Renal cortex interstitium (tissue), 15 donors: Measurements from ENCODE around the gene SLC66A3. TPM values are rescaled to one million over a fixed set of nuclear protein-coding genes. Genes with fewer than 3 reads are reported as not detected.

Experiments used
- DNase-seq, 11 donors: peaks; one replicate each; pipeline ENCODE4 v3.0.0-alpha.2; 2013; ENCODE audit warnings: low read depth in 9 of 11, low spot score in 4 of 11; ENCODE audit errors: extremely low read depth in 1 of 11
- long read RNA-seq, 16 experiments: transcript quantifications; one replicate each; lab custom pipeline, GENCODE V29; 2026
- polyA plus RNA-seq, 3 donors: library from polyadenylated mRNA; unstranded; fragments of 120-200 nt; gene quantifications; one replicate each; pipeline ENCODE4 v1.2.1, GENCODE V29; 2013; ENCODE audit not compliant: insufficient read length in 3 of 3

Gene SLC66A3
- 10 to 100 TPM; 19.3 to 24.4 (median 23.8) TPM for polyA plus RNA-seq
- long read RNA-seq, donor 1, partial matches to known transcripts, result 0 of 4 reads
- long read RNA-seq, donor 1, other reads (novel, unspliced or antisense), result 0 of 4 reads
- long read RNA-seq, donor 2, transcript PQLC3-201 (7 exons, 1,830 nt), result major isoform, 6 of 15 reads
- long read RNA-seq, donor 2, partial matches to known transcripts, result 6 of 15 reads
- long read RNA-seq, donor 2, other reads (novel, unspliced or antisense), result 0 of 15 reads
- long read RNA-seq, donor 3, transcript PQLC3-201 (7 exons, 1,830 nt), result major isoform, 12 of 15 reads
- long read RNA-seq, donor 3, partial matches to known transcripts, result 0 of 15 reads
- long read RNA-seq, donor 3, other reads (novel, unspliced or antisense), result 0 of 15 reads
- long read RNA-seq, donor 4, transcript PQLC3-201 (7 exons, 1,830 nt), result major isoform, 6 of 29 reads
- long read RNA-seq, donor 4, partial matches to known transcripts, result 21 of 29 reads
- long read RNA-seq, donor 4, other reads (novel, unspliced or antisense), result 0 of 29 reads
- long read RNA-seq, donor 5, result 0 reads
- long read RNA-seq, donor 6, transcript PQLC3-201 (7 exons, 1,830 nt), result major isoform, 11 of 12 reads
- long read RNA-seq, donor 6, partial matches to known transcripts, result 0 of 12 reads
- long read RNA-seq, donor 6, other reads (novel, unspliced or antisense), result 0 of 12 reads
- long read RNA-seq, donor 7, transcript PQLC3-201 (7 exons, 1,830 nt), result major isoform, 11 of 20 reads
- long read RNA-seq, donor 7, partial matches to known transcripts, result 7 of 20 reads
- long read RNA-seq, donor 7, other reads (novel, unspliced or antisense), result 0 of 20 reads
- long read RNA-seq, donor 8, transcript PQLC3-201 (7 exons, 1,830 nt), result major isoform, 15 of 29 reads
- long read RNA-seq, donor 8, partial matches to known transcripts, result 9 of 29 reads
- long read RNA-seq, donor 8, other reads (novel, unspliced or antisense), result 0 of 29 reads
- long read RNA-seq, donor 9, transcript PQLC3-201 (7 exons, 1,830 nt), result major isoform, 9 of 11 reads
- long read RNA-seq, donor 9, partial matches to known transcripts, result 0 of 11 reads
- long read RNA-seq, donor 9, other reads (novel, unspliced or antisense), result 0 of 11 reads
- long read RNA-seq, donor 10, partial matches to known transcripts, result 0 of 6 reads
- long read RNA-seq, donor 10, other reads (novel, unspliced or antisense), result 0 of 6 reads
- long read RNA-seq, donor 11, transcript PQLC3-201 (7 exons, 1,830 nt), result major isoform, 8 of 9 reads
- long read RNA-seq, donor 11, partial matches to known transcripts, result 0 of 9 reads
- long read RNA-seq, donor 11, other reads (novel, unspliced or antisense), result 0 of 9 reads
- long read RNA-seq, donor 12, partial matches to known transcripts, result 0 of 2 reads
- long read RNA-seq, donor 12, other reads (novel, unspliced or antisense), result 0 of 2 reads
- long read RNA-seq, donor 13, transcript PQLC3-201 (7 exons, 1,830 nt), result major isoform, 14 of 22 reads
- long read RNA-seq, donor 13, transcript PQLC3-204 (6 exons, 1,784 nt), result minor isoform, 8 of 22 reads
- long read RNA-seq, donor 13, partial matches to known transcripts, result 0 of 22 reads
- long read RNA-seq, donor 13, other reads (novel, unspliced or antisense), result 0 of 22 reads
- long read RNA-seq, donor 14, transcript PQLC3-201 (7 exons, 1,830 nt), result major isoform, 6 of 10 reads
- long read RNA-seq, donor 14, partial matches to known transcripts, result 0 of 10 reads
- long read RNA-seq, donor 14, other reads (novel, unspliced or antisense), result 0 of 10 reads
- long read RNA-seq, donor 15, partial matches to known transcripts, result 0 of 2 reads
- long read RNA-seq, donor 15, other reads (novel, unspliced or antisense), result 0 of 2 reads
- long read RNA-seq, donor 16, transcript PQLC3-201 (7 exons, 1,830 nt), result major isoform, 16 of 23 reads
- long read RNA-seq, donor 16, partial matches to known transcripts, result 0 of 23 reads
- long read RNA-seq, donor 16, other reads (novel, unspliced or antisense), result 0 of 23 reads

DNA sequence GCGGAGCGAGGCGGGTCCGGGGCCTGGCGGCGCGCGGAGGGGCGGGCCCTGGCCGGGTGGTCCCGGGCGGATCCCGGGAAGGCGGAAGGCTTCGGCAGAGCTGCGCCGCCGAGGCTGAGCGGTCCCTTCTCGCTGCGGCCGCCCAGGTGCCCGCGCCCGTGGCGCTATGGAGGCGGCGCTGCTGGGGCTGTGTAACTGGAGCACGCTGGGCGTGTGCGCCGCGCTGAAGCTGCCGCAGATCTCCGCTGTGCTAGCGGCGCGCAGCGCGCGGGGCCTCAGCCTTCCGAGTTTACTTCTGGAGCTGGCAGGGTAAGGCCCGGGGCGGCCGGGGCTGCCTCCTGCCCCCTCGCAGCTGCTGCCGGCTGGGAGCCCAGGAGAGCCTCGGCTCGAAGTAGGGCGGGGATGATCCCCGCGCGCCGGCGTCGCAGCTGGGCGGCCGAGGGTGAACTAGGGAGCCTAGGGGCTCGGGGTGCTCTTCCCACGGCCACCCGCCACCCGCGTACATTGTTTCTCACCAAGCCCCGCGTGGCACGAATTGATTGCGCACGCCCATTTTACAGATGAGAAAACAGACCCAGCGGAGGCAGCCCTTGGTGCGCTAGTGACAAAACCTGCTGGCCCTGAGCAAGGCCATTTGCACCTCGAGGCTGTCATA lies at the start of gene SLC66A3:
TSS of gene SLC66A3 (plus strand) at position 87 of the 655 bp plus-strand sequence. CDS start at position 167, 80 bp downstream.
- peak; percentile 68 to 83 (median 80) for DNase-seq

DNA sequence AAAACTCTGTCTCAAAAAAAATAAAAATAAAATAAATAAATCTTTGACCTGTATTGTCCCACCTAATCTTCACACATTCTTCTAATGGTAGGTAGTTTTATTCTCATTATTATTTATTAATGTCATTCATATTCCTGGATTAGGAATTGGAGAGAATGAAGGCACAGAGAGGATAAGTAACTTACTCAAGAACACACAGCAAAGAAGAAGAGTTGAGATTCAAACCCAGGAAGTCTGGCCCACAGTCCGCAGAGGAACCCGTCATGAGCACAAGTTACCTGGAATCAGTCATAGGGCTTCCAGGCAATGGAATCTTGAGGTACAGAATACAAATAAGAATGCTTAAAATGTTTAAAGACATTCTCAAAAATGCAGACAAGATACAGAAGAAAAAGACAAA lies 46.3 kb upstream of the SLC66A3 start:
- no peak for DNase-seq

DNA sequence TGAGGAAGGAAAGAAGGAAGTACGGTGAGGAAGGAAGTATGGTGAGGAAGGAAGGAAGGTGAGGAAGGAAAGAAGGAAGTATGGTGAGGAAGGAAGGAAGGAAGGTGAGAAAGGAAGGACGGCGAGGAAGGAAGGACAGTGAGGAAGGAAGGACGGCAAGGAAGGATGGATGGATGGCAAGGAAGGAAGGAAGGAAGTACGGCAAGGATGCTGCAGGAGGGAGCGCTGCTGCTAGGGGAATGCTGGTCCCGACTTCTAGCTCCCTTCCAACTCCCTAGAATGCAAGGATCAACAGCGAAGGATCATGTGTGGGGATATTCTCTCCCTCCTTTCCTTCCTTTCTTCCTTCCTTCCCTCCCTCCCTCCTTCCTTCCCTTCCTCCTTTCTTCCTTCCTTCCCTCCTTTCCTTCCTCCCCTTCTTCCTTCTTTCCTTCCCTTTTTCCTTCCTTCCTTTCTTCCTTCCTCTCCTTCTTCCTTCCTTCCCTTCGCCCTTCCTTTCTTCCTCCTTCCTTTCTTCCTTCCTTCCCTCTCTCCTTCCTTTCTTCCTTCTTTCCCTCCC lies 42.3 kb upstream of the SLC66A3 start:
- no peak for DNase-seq

DNA sequence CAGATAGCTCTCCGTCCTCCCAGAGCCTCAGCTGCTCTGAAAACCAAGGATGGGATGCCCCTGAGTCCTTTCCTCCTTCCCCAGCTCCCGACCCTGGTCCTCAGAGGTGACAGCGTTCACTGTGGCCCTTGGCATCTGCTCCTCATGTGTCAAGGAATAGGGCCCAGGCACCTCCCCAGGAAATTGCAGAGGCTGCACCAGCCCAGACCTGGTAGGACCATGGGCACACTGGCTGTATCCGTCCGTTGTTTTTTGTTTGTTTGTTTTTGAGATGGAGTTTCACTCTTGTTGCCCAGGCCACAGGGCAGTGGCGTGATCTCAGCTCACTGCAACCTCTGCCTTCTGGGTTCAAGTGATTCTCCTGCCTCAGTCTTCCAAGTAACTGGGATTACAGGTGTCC lies 37.5 kb upstream of the SLC66A3 start:
- no peak for DNase-seq

DNA sequence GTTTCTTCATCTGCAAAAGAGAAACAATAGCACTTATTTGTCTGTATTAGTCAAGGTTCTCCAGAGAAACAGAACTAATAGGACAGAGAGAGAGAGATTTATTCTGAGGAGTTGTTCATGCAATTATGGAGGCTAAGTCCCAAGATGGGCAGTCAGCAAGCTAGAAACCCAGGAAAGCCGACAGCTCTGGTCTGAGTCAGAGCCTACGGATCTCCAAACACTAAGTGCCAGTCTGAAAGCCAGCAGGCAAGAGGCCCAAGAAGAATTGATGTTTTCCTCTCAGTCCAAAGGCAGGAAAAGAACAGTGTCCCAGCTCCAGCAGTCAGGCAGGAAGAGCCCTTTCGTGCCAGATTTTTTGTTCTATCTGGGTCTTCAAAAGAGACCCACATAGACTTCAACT lies 36.5 kb upstream of the SLC66A3 start:
- DNase-seq, result no peak

DNA sequence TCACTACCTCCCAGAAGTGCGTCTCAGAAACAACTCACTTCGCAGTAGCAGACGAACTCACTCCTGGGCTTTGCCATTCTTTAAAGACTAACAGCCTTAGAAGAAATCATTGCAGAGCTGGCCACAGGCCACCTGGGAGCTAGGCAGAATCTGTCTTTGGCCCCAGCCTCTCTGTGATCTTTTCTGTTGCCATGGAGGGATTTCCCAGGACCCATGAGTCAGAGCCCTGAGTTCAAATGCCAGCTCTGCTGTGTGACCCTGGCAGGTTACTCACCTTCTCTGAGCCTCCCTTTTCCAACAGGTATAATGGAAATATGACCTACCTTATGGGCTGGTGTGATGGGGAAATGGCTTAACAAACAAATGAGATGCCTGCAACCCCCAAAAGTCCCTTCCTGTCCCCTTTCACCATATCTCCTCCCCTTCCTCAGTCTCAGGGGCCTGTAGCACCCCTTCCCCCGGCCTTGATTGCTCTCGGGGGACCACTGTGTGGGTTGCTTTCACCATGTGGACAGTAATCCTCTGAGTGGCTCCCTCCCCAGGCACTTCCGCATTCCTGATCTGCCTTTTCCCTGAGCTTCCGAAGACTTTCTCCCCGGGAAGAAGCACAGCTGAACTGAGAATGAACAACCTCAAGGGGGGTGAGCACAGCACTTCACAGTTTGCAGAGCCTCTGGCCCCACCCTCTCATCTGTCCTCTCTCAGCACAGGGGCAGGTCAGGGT lies 34.0 kb upstream of the SLC66A3 start:
- DNase-seq, result no peak

DNA sequence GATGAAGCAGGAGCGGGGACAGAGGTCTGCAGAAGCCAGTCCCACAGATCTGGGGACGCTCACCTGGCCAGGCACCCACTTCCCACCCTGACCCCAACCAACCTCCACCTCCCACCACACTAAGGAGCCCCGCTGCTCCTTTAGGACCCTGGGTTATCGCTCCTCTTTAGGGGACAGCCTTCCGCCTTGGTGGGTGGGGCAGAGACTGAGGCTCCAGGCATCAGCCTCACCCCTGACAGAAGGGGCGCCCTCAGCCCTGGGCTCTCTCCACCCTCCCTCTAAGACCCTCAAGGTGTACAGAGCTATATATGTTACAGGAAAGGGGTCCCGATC lies 33.5 kb upstream of the SLC66A3 start:
- DNase-seq, result no peak

DNA sequence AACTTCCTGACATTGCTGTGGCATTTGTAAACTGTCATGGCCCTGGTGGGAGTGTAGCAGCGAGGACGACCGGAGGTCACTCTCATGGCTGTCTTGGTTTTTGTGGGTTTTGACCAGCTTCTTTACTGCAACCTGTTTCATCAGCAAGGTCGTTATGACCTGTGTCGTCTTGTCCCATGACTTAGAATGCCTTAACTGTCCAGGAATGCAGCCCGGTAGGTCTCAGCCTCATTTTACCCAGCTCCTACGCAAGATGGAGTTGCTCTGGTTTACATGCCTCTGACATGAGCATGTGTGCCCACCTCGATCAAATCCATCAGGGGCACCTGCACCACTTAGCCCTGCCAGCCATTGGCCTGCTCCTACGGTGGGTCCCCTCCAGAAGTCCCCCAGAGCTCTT lies 32.9 kb upstream of the SLC66A3 start:
- DNase-seq, result no peak

DNA sequence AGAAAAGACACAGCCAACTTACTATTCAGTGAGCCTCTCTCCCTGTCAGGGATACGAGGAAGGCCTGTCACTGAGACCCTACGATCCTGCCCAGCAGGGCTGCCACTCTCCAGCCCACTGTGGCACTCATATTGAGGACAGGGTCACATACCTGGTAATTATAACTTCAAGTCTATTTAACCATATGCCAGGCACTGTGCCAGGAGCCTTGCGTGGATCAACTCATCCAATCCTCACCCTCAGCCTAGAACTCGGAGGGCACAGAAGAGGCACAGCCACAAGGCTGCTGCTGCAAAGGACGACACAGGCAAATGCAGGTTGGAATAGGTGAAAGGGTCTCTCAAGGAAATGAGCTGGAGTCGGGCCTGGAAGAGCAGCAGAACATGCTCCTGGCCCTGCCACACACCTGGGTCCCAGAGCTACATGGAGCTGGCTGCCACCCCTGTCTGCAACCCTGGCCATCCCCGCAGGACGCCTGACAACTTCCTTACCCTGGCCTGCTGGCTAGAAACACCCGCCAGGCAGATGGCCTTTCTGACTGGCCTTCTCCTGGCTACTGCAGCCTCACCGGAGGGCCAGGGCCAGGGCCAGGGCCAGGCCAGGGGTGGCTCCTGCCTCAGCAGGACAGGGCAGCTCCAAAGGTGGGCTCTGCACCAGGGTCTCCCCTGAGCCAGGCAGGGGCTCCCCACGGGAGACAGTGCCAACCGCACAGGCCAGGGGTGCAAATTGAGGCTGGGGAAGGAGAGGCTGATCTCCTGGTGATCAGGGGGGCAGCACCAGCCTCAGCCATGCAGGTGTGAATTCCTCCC lies 32.1 kb upstream of the SLC66A3 start:
- no peak for DNase-seq

DNA sequence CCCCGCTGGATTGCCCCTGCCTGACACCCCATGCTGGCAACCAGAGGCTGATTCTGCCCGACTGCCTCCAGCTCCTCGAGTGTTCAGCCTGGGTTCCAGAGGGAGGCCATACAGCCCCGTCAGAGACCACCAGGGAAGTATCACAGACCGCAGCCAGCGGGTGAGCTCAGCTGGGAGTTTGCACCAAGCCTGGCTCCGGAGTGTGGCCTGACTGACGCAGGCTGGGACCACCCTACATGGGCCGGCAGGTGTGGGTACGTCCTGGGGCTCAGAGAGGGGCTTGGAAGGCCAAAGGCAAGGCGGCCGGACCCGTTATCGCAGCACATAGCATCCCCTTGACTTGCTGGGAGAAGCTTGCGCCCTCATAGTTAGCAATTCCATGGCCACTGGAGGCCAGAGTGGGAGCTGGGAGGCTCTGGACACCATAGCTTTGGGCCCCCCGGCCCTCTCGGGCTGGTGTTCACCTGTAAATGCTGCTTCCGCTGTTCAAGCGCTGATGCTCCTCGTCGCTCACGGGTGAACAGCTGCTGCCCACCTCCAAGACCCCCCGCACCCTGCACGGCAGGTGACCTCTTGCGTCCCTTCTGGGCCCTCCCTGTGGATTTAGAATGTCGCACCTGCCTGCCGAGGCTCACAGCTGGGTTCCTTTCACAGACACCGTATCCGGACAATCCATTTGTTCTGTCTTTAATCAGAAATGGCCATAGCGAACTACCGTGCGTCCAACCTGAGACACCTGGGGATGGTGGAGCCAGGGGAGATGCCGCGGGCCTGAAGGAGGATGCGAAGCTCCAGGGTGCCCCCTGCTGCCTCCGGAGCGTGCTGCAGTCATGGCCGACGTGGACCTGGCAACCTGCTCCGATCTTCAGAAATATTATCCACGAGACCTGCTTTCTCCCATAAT lies 31.2 kb upstream of the SLC66A3 start:
- peak in 4 of 11 donors; percentile 31 to 56 (median 50) for DNase-seq

DNA sequence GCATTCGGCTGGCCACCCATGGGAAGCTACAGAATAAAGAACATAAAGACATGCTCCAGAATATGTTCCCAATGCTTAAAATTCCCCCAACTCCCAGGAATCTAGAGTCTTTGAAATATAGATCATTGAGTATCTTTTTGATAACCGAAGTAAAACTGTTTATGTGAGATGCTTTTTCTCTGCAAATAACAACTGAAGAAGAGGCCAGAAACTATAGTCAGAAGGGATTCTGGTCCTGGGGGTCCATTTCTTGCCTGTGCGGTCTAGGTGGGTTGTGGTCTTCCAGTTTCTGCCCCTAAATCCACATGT lies 30.6 kb upstream of the SLC66A3 start:
- no peak for DNase-seq

DNA sequence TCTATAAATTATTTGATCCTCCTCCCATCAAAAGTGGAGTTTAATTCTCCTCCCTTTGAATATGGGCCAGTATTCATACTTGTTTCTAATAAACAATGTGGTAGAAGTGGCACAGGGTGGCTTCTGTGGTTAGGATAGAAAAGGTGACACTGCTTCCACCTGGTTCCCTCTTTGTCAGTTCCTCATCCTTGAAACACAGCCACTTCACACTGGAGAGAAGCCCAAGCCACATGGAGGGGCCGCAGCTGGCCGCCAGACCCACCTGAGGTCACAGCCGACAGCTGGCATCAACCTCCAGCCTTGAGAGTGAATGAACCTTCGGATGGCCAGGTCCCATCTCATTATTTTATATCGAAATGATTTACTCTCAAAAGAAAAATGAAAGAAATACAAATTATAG lies 27.5 kb upstream of the SLC66A3 start:
- no peak for DNase-seq

DNA sequence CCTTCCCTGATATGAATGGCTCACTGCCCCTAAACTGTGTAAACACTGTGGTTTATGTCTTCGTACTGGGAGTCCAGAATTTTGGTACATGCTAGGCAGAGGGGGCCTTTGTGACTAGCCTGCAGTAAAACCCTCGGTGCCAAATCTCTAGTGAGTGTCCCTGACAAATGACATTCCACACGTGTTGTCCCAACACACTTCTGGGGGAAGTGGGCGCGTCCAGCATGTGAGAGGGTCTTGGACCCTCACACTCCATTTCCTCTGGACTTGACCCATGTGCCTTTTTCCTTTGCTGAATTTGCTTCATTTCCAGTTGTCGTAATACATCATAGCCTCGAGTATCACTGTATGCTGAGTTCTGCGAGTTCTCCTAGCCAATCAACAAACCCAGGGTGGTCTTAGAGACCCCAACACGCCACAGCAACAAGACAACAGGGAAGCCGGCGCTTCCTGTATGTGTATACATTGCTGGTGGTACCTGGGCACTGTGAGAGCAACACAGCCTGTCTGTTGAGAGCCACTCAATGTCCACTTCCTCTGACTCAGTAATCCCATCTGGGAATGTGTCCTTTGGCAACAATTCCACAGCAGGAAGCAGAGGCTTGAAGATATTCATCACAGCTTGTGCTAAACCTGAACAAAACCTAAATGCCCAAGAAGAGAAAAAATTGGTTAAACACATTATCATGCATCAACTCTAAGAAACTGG lies 26.9 kb upstream of the SLC66A3 start:
- DNase-seq, result no peak
